H1 (cell line): ENCODE results near the gene KAT8. TPM values are rescaled to one million over a fixed set of nuclear protein-coding genes. Genes with fewer than 3 reads are reported as not detected.

Source experiments
- CTCF ChIA-PET: fragments of 300-600 bp; sonication (Branson Sonifier 250); formaldehyde crosslinking; loops from one replicate; lab custom pipeline; 2021; ENCODE audit not compliant: partially characterized antibody; lab: Charles Lee
- POLR2A ChIA-PET: fragments of 300-600 bp; sonication (Branson Sonifier 250); formaldehyde crosslinking; loops from one replicate; lab custom pipeline; 2021; ENCODE audit warnings: inconsistent platforms; ENCODE audit not compliant: partially characterized antibody; lab: Charles Lee
- DNase-seq, 2 experiments: peaks; one replicate each; pipeline versions ENCODE4 v3.0.0 to v3.0.0-alpha.2; 2010 to 2022; ENCODE audit warnings: low spot score in 2 of 2, low read depth in 1 of 2, mixed read lengths in 1 of 2
- FAIRE-seq: peaks from 2 replicates; lab custom pipeline; 2011; peaks lifted over from hg19 to GRCh38; lab: Jason Lieb, UNC
- H2AFZ ChIP-seq: 2 replicates; pipeline ENCODE4 v1.8.1; 2012; ENCODE audit warnings: low read length, inconsistent platforms
- H2AK5ac ChIP-seq: 2 replicates; pipeline ENCODE4 v1.6.1; 2013; ENCODE audit warnings: low read depth, low read length
- H2BK120ac ChIP-seq: replicated peaks from 2 replicates; pipeline ENCODE3; 2013; ENCODE audit warnings: low read depth, low read length, inconsistent platforms
- H2BK12ac ChIP-seq: 2 replicates; pipeline ENCODE4 v1.6.1; 2013; ENCODE audit warnings: low read depth, low read length
- H2BK15ac ChIP-seq: 2 replicates; pipeline ENCODE4 v1.6.1; 2013; ENCODE audit warnings: low read length
- H2BK20ac ChIP-seq: 2 replicates; pipeline ENCODE4 v1.6.1; 2013; ENCODE audit warnings: low read length
- H2BK5ac ChIP-seq: 2 replicates; pipeline ENCODE4 v1.6.1; 2013; ENCODE audit warnings: low read depth, low read length
- H3K14ac ChIP-seq: 2 replicates; pipeline ENCODE4 v1.6.1; 2013; ENCODE audit warnings: inconsistent platforms; ENCODE audit not compliant: insufficient read length
- H3K18ac ChIP-seq: 2 replicates; pipeline ENCODE4 v1.6.1; 2013; ENCODE audit warnings: low read length; ENCODE audit errors: extremely low read depth
- H3K23ac ChIP-seq: 2 replicates; pipeline ENCODE4 v1.6.1; 2013; ENCODE audit warnings: inconsistent platforms; ENCODE audit not compliant: insufficient read length
- H3K23me2 ChIP-seq: 2 replicates; pipeline ENCODE4 v1.6.1; 2013; ENCODE audit warnings: low read depth, low read length
- H3K27ac ChIP-seq: 2 replicates; pipeline ENCODE4 v1.6.1; 2011; ENCODE audit warnings: low read depth, low read length, inconsistent platforms
- H3K27me3 ChIP-seq, 4 experiments: replicated peaks in 1 of 4; 1 replicate in 1 of 4; 2 replicates in 3 of 4; pipeline versions ENCODE4 v1.6.1 to v1.8.1; 2011 to 2013; ENCODE audit warnings: low read length in 3 of 4, mild to moderate bottlenecking in 3 of 4, inconsistent platforms in 2 of 4, mixed read lengths in 2 of 4, moderate library complexity in 1 of 4; ENCODE audit not compliant: control insufficient read depth in 3 of 4, insufficient read depth in 3 of 4; ENCODE audit errors: extremely low read depth in 1 of 4
- H3K36me3 ChIP-seq, 4 experiments: 2 replicates each; pipeline versions ENCODE4 v1.6.1 to v1.8.1; 2011 to 2013; ENCODE audit warnings: mild to moderate bottlenecking in 4 of 4, low read length in 3 of 4, moderate library complexity in 2 of 4, control low read depth in 1 of 4, inconsistent platforms in 1 of 4; ENCODE audit not compliant: insufficient read depth in 4 of 4, control insufficient read depth in 2 of 4
- H3K4ac ChIP-seq: replicated peaks from 2 replicates; pipeline ENCODE3; 2013; ENCODE audit warnings: low read length, low read depth, mixed read lengths, inconsistent platforms; ENCODE audit not compliant: insufficient read length
- H3K4me1 ChIP-seq, 4 experiments: replicated peaks in 1 of 4; 1 replicate in 1 of 4; 2 replicates in 3 of 4; pipeline versions ENCODE4 v1.6.1 to v1.8.1; 2011 to 2013; ENCODE audit warnings: low read length in 3 of 4, inconsistent platforms in 2 of 4, mixed read lengths in 1 of 4; ENCODE audit not compliant: insufficient read depth in 4 of 4, control insufficient read depth in 3 of 4
- H3K4me2 ChIP-seq, 2 experiments: 2 replicates each; pipeline versions ENCODE4 v1.6.1 to v1.8.1; 2011 to 2013; ENCODE audit warnings: low read depth in 2 of 2, low read length in 2 of 2, control low read depth in 1 of 2, inconsistent platforms in 1 of 2, mild to moderate bottlenecking in 1 of 2; ENCODE audit not compliant: insufficient read depth in 1 of 2
- H3K4me3 ChIP-seq, 4 experiments: fragments of 200-600, 300-600 bp in 1 of 4; sonication (generic), shearing (Covaris generic), sonication (Bioruptor Twin) in 1 of 4; 2 replicates each; pipeline versions ENCODE4 v1.5.1 to v1.8.1; 2011 to 2016; ENCODE audit warnings: low read length in 4 of 4, low read depth in 3 of 4, control low read depth in 2 of 4, inconsistent platforms in 2 of 4, mild to moderate bottlenecking in 2 of 4, mixed read lengths in 1 of 4, moderate library complexity in 1 of 4; ENCODE audit not compliant: insufficient read depth in 2 of 4; ENCODE audit errors: extremely low read depth in 1 of 4
- H3K56ac ChIP-seq: replicated peaks from 2 replicates; pipeline ENCODE3; 2013; ENCODE audit warnings: low read depth, mild to moderate bottlenecking, mixed read lengths, low read length, inconsistent platforms; ENCODE audit not compliant: insufficient read length
- H3K79me1 ChIP-seq: 2 replicates; pipeline ENCODE4 v1.6.1; 2013; ENCODE audit warnings: low read depth, low read length, control low read depth
- H3K79me2 ChIP-seq, 2 experiments: 2 replicates each; pipeline versions ENCODE4 v1.6.1 to v1.8.1; 2012 to 2013; ENCODE audit warnings: low read length in 2 of 2, mild to moderate bottlenecking in 2 of 2, inconsistent platforms in 1 of 2; ENCODE audit not compliant: insufficient read depth in 2 of 2, control insufficient read depth in 1 of 2
- H3K9ac ChIP-seq, 4 experiments: replicated peaks in 1 of 4; 1 replicate in 1 of 4; 2 replicates in 3 of 4; pipeline versions ENCODE4 v1.6.1 to v1.8.1; 2011 to 2013; ENCODE audit warnings: low read depth in 3 of 4, low read length in 3 of 4, control low read depth in 2 of 4, mild to moderate bottlenecking in 2 of 4, moderate library complexity in 2 of 4, inconsistent platforms in 1 of 4; ENCODE audit errors: extremely low read depth in 1 of 4
- H3K9me3 ChIP-seq, 2 experiments: 2 replicates each; pipeline versions ENCODE4 v1.6.1 to v1.8.1; 2012 to 2013; ENCODE audit warnings: mild to moderate bottlenecking in 2 of 2, moderate library complexity in 2 of 2, control low read depth in 1 of 2, inconsistent platforms in 1 of 2, low read depth in 1 of 2, low read length in 1 of 2, mixed read lengths in 1 of 2; ENCODE audit not compliant: insufficient read depth in 2 of 2
- H4K20me1 ChIP-seq, 2 experiments: replicated peaks in 1 of 2; 2 replicates each; pipeline versions ENCODE3 to v1.8.1; 2011 to 2013; ENCODE audit warnings: inconsistent platforms in 2 of 2, low read length in 2 of 2, mild to moderate bottlenecking in 1 of 2; ENCODE audit not compliant: insufficient read depth in 2 of 2, control insufficient read depth in 1 of 2
- H4K5ac ChIP-seq: 2 replicates; pipeline ENCODE4 v1.6.1; 2013; ENCODE audit warnings: low read length, low read depth, mixed read lengths, inconsistent platforms; ENCODE audit not compliant: insufficient read length
- H4K8ac ChIP-seq: 2 replicates; pipeline ENCODE4 v1.8.0; 2013; ENCODE audit warnings: mild to moderate bottlenecking, moderate library complexity, low read length, inconsistent platforms; ENCODE audit not compliant: insufficient read depth; ENCODE audit errors: extremely low read depth
- H4K91ac ChIP-seq: replicated peaks from 2 replicates; pipeline ENCODE3; 2013; ENCODE audit warnings: low read length, mixed read lengths, inconsistent platforms; ENCODE audit not compliant: insufficient read length
- ASH2L ChIP-seq: fragments of 200-600, 300-600 bp; sonication (generic); IDR thresholded peaks from one replicate; pipeline ENCODE4 v1.7.1; 2017; ENCODE audit warnings: low read length
- MAX ChIP-seq: IDR thresholded peaks from 2 replicates; pipeline ENCODE4 v1.6.1; 2012; ENCODE audit warnings: inconsistent platforms
- NANOG ChIP-seq: IDR thresholded peaks from 2 replicates; pipeline ENCODE4 v1.6.1; 2011; ENCODE audit warnings: low read length, low read depth, mild to moderate bottlenecking, inconsistent platforms; ENCODE audit not compliant: insufficient read depth, poor library complexity, severe bottlenecking
- PHF8 ChIP-seq: fragments of 200-600 bp; sonication (generic); conservative IDR thresholded peaks from 2 replicates; pipeline ENCODE4 v1.7.1; 2012; ENCODE audit warnings: low read depth, mild to moderate bottlenecking, inconsistent platforms, low read length, moderate library complexity
- POLR2A ChIP-seq, 2 experiments: IDR thresholded peaks; 1 replicate in 1 of 2; 2 replicates in 1 of 2; pipeline ENCODE4 v1.6.1; 2011; ENCODE audit warnings: low read depth in 2 of 2, low read length in 2 of 2, mild to moderate bottlenecking in 2 of 2; ENCODE audit errors: control extremely low read depth in 1 of 2
- RXRA ChIP-seq: IDR thresholded peaks from 2 replicates; pipeline ENCODE4 v1.6.1; 2011; ENCODE audit warnings: low read depth, mild to moderate bottlenecking, low read length, moderate library complexity; ENCODE audit not compliant: insufficient read depth
- SIN3A ChIP-seq, 2 experiments: IDR thresholded peaks in 1 of 2; conservative IDR thresholded peaks in 1 of 2; 2 replicates each; pipeline ENCODE4 v1.6.1; 2011 to 2012; ENCODE audit warnings: low read length in 2 of 2, improper control_type of control experiment in 1 of 2, low read depth in 1 of 2, mild to moderate bottlenecking in 1 of 2
- TAF1 ChIP-seq: IDR thresholded peaks from 2 replicates; pipeline ENCODE4 v1.6.1; 2011; ENCODE audit warnings: mild to moderate bottlenecking, low read depth, low read length
- TBP ChIP-seq: IDR thresholded peaks from 2 replicates; pipeline ENCODE4 v1.6.1; 2011; ENCODE audit warnings: low read depth, low read length, improper control_type of control experiment
- WGBS, 2 experiments: shearing (Covaris generic) in 1 of 2; methylation state at CpG; one replicate each; pipeline versions ENCODE4 v1.1.6 to v1.1.7; 2013 to 2015; ENCODE audit warnings: low lambda C conversion rate in 2 of 2, mixed read lengths in 2 of 2, inconsistent platforms in 1 of 2, low coverage in 1 of 2, missing lambda C conversion rate in 1 of 2; ENCODE audit not compliant: insufficient replicate concordance in 2 of 2, insufficient coverage in 1 of 2, insufficient read length in 1 of 2; ENCODE audit errors: extremely low coverage in 1 of 2, missing lambda C conversion rate in 1 of 2; 5-methylcytosine and 5-hydroxymethylcytosine counted together
- polyA plus RNA-seq, 7 experiments: library from polyadenylated mRNA; depleted of rRNA in 3 of 7; stranded (reverse) in 5 of 7; unstranded in 2 of 7; fragments of >200 nt in 5 of 7; fragments of 200-250 nt in 2 of 7; gene quantifications; 1 replicate in 5 of 7; 2 replicates in 1 of 7; 4 replicates in 1 of 7; pipeline versions ENCODE4 v1.2.1 to v1.2.3, GENCODE V29; 2011 to 2013; ENCODE audit warnings: missing spikeins in 2 of 7, mixed read lengths in 2 of 7
- total RNA-seq: library from RNA; stranded (reverse); fragmentation: NEBNext Ultra II Directional; extraction: Animal tissue kit (Norgen Biotek cat#: 25700); gene quantifications from 2 replicates; pipeline ENCODE4 v1.2.1, GENCODE V29; 2021

Gene KAT8
- total and polyA plus RNA-seq, 2 of the 8 experiments (the other 6 are each of a cell fraction or from before 2014, with no cell fraction given), result 52.6 to 61.6 TPM

DNA sequence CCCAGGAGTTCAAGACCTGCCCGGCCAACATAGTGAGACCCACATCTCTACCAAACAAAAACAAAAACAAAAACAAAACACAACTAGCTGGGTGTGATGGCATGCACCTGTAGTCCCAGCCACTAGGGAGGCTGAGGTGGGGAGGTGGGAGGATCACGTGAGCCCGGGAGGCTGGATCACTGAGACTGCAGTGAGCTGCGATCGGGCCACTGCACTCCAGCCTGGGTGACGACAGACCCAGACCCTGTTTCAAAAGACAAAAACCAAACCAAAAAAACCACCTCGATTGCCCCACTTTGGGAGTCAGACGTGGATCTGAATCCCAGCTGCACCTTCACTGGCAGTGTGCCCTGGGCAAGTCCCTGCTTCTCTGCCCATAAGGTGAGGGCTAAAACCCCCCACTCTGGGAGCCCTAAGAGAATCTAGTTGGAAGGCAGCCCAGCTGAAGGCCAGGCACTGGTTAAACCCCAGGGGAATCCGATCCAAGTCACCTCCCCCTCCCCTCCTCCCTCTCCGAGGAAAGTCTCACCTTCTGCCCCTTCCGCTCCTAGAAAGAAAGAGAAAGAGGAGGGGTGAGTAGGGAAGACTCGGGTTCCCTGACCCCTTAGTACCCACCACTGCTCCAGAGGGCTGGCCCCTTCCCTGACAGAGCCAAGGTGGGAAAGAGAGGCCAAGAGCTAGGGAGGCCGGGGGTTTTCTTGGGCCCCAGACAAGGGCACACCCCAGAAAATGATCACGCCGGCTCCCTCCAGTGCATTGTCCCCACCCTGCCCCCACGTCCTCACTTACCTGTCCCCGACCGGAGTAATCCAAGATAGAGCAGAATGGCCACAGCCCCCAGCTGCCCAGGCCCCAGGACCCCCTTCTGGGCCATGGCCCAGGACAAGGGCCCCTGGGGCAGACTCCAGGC lies 17.4 kb downstream of the KAT8 start:
- WGBS, 2 experiments, result 5% methylated on average over 11 of the region's 18 CpGs; no CpG with 5 or more reads in 1 of the 2 experiments
- Histone ChIP-seq H4K20me1 (peaks cover 6 to 7% of the 10 kb centered on the region in 2 experiments), H3K14ac (no peak overlapping the region), H3K23ac (no peak overlapping the region), H3K4me2 (peak overlapping the region; percentile 83 to 98), H4K8ac (peak overlapping the region; percentile 51; the same call in 1 of the 2 replicates), H3K23me2 (peaks cover 16% of the 10 kb centered on the region), H3K27me3 (no peaks in the 10 kb centered on the region), H3K18ac (peak overlapping the region; percentile 99), H3K79me2 (peaks cover 0 to 19% of the 10 kb centered on the region in 2 experiments; a peak in 2 of 4 replicates), H2AFZ (no peak overlapping the region), H3K36me3 (peaks cover 12 to 27% (median 15%) of the 10 kb centered on the region in 4 experiments), H3K56ac (peak overlapping the region; percentile 8), H3K27ac (peak overlapping the region; percentile 86; the same call in 1 of the 2 replicates), H2BK12ac (peak overlapping the region; percentile 100), H4K5ac (peak overlapping the region; percentile 89), H4K91ac (peak overlapping the region; percentile 91), H2BK15ac (peak overlapping the region; percentile 81; the same call in 1 of the 2 replicates), H2BK5ac (peak overlapping the region; percentile 97), H3K4me1 (peaks cover 5 to 54% (median 44%) of the 10 kb centered on the region in 4 experiments), H3K9ac (peak overlapping the region; percentile 52 to 87 (median 78)), H3K4ac (peak overlapping the region; percentile 92), H2AK5ac (peak overlapping the region; percentile 97; the same call in 1 of the 2 replicates), H3K79me1 (peaks cover 9% of the 10 kb centered on the region), H2BK120ac (no peak overlapping the region), H2BK20ac (peak overlapping the region; percentile 97; the same call in 1 of the 2 replicates), H3K4me3 (peak overlapping the region; percentile 65 to 87 (median 81)), H3K9me3 (no peaks in the 10 kb centered on the region)
- DNase-seq (peak in 1 of 2 experiments; percentile 66), FAIRE-seq (peak; percentile 65)
- CTCF ChIA-PET, result interaction anchor here (0.8 to 2.2 kb wide), 7 partner anchors 8 to 150 kb away, joined by 3 to 8 read pairs (median 3); partner anchors contain the start of genes HSD3B7 and ZNF668
- POLR2A ChIA-PET, result interaction anchor here (0.6 to 34.9 kb wide), 19 partner anchors 1 to 402 kb away, joined by 3 to 713 read pairs (median 4); partner anchors contain the start of genes BCKDK, FUS, KAT8 and PRSS36
- TF ChIP-seq NANOG (no peak), MAX (peak; percentile 5; the same call in 1 of the 2 replicates), SIN3A (conservative IDR thresholded peaks at IDR 0.05 in 1 of 2, IDR thresholded peaks at IDR 0.05 in 1 of 2; ENCODE audit: low read depth in 1 of 2, low read length in 2 of 2) (0 out of 4 replicates have a peak, but pooled peaks of 1 of the 2 experiments have one; percentile 24), POLR2A (IDR thresholded peaks at IDR 0.05; ENCODE audit: control extremely low read depth in 1 of 2, low read depth in 2 of 2, low read length in 2 of 2) (peak in 1 of 2 experiments; percentile 60; a peak in 2 of 3 replicates), PHF8 (peak; percentile 51), TAF1 (peak; percentile 56; the same call in 1 of the 2 replicates), RXRA (no peak), TBP (peak; percentile 21; the same call in 1 of the 2 replicates), ASH2L (peak; percentile 53)
